GM21423 (cell line): ENCODE measurements around the gene TMPRSS9.
"Not testable (repeated sequence)": the region's sequence is repeated elsewhere in the genome, so short reads cannot be mapped to it uniquely, and the experiment has no call there.

ENCODE experiments used
- ATAC-seq: cut with Tn5 transposase; IDR thresholded peaks from one replicate; pipeline ENCODE4 v1.9.1; 2021; ENCODE audit warnings: mild to moderate bottlenecking, moderate library complexity; ENCODE audit not compliant: unreplicated experiment

Gene TMPRSS9

GRCh38 chr19:2341244-2341751 lies 18.8 kb upstream of the TMPRSS9 start:
- no peak for ATAC-seq

- ATAC-seq = no peak
Observed at GRCh38 chr19:2341982-2342381, 18.1 kb upstream of the TMPRSS9 start.

GRCh38 chr19:2342656-2343288 lies 17.3 kb upstream of the TMPRSS9 start:
- ATAC-seq = no peak

GRCh38 chr19:2343289-2343982 lies 16.6 kb upstream of the TMPRSS9 start:
- no peak for ATAC-seq

- no peak for ATAC-seq
Observed at GRCh38 chr19:2344381-2344870, 15.6 kb upstream of the TMPRSS9 start.

- no peak for ATAC-seq
Observed at GRCh38 chr19:2345076-2345475, 15.0 kb upstream of the TMPRSS9 start.

GRCh38 chr19:2345794-2346663 lies 14.0 kb upstream of the TMPRSS9 start:
- no peak for ATAC-seq

- not testable (repeated sequence) for ATAC-seq
Observed at GRCh38 chr19:2349818-2350217, 10.2 kb upstream of the TMPRSS9 start.

- ATAC-seq = no peak
Observed at GRCh38 chr19:2350656-2351055, 9.4 kb upstream of the TMPRSS9 start.

GRCh38 chr19:2351591-2351990 lies 8.5 kb upstream of the TMPRSS9 start:
- ATAC-seq = no peak

GRCh38 chr19:2352121-2352520 lies 7.9 kb upstream of the TMPRSS9 start:
- no peak for ATAC-seq

- no peak for ATAC-seq
Observed at GRCh38 chr19:2353159-2353886, 6.7 kb upstream of the TMPRSS9 start.

GRCh38 chr19:2353887-2354592 lies 6.0 kb upstream of the TMPRSS9 start:
- no peak for ATAC-seq

- ATAC-seq = no peak
Observed at GRCh38 chr19:2354670-2355069, 5.4 kb upstream of the TMPRSS9 start.

GRCh38 chr19:2355168-2356035 lies 4.7 kb upstream of the TMPRSS9 start:
- ATAC-seq = no peak

- ATAC-seq = no peak
Observed at GRCh38 chr19:2356036-2356646, 3.9 kb upstream of the TMPRSS9 start.

- ATAC-seq = no peak
Observed at GRCh38 chr19:2357279-2358206, 2.5 kb upstream of the TMPRSS9 start.
